AG04450 (cell line): ENCODE data around the gene GLI1. TPM values are rescaled to one million over a fixed set of nuclear protein-coding genes. Genes with fewer than 3 reads are reported as not detected.

Experiments
- CTCF ChIA-PET: fragments of 300-600, 350-600 bp; formaldehyde crosslinking; extraction: SDS; loops from one replicate; lab custom pipeline; 2022; ENCODE audit warnings: antibody characterized with exemption, inconsistent platforms; lab: Charles Lee
- POLR2A ChIA-PET: fragments of 350-600 bp; formaldehyde crosslinking; extraction: SDS; loops from one replicate; lab custom pipeline; 2021; ENCODE audit warnings: antibody characterized with exemption, inconsistent platforms; lab: Yijun Ruan, JAX
- DNase-seq: peaks from one replicate; pipeline ENCODE4 v3.0.0-alpha.2; 2011; ENCODE audit warnings: low read depth, low spot score
- H3K27ac ChIP-seq: one replicate; pipeline ENCODE4 v1.5.1; 2012; ENCODE audit warnings: low read depth, low read length, control low read depth
- H3K27me3 ChIP-seq: one replicate; pipeline ENCODE4 v1.6.0; 2012; ENCODE audit warnings: low read length; ENCODE audit not compliant: control insufficient read depth, insufficient read depth
- H3K4me3 ChIP-seq: 2 replicates; pipeline ENCODE4 v1.5.1; 2011; ENCODE audit warnings: mild to moderate bottlenecking, low read depth, low read length, control low read depth
- H3K9me3 ChIP-seq: 2 replicates; pipeline ENCODE4 v1.5.1; 2012; ENCODE audit warnings: low read length; ENCODE audit not compliant: control insufficient read depth, insufficient read depth
- CTCF ChIP-seq: IDR thresholded peaks from 2 replicates; pipeline ENCODE4 v1.5.1; 2011; ENCODE audit warnings: low read depth, low read length, control low read depth, inconsistent platforms
- polyA plus RNA-seq: library from polyadenylated mRNA; depleted of rRNA; stranded (reverse); fragments of >200 nt; gene quantifications from 2 replicates; pipeline ENCODE4 v1.2.3, GENCODE V29; 2011

Gene GLI1
- polyA plus RNA-seq, 1 experiment = 8.3 TPM

- POLR2A ChIA-PET = no interaction called here
- no peak for DNase-seq
Measured at GRCh38 chr12:57456145-57456700, 3.4 kb upstream of the GLI1 start.

GRCh38 chr12:57456737-57457490, 2.7 kb upstream of the GLI1 start:
- ChIA-PET CTCF (interaction anchor here (0.9 to 5.7 kb wide), 5 partner anchors 9 to 149 kb away, joined by 3 to 294 read pairs (median 4); no protein-coding TSS in a partner anchor), POLR2A (no interaction called here)
- no peak overlapping the region for H3K27ac ChIP-seq

More at GRCh38 chr12:57456145-57456700, 3.4 kb upstream of the GLI1 start:
- Histone ChIP-seq H3K4me3 (peak overlapping the region; percentile 44), H3K9me3 (no peaks in the 10 kb centered on the region), H3K27me3 (no peaks in the 10 kb centered on the region), H3K27ac (no peak overlapping the region)
- CTCF ChIA-PET = interaction anchor here (0.7 to 5.7 kb wide), 10 partner anchors 10 to 242 kb away, joined by 3 to 294 read pairs (median 4); partner anchors contain the start of gene STAC3
- peak; percentile 61 for TF ChIP-seq CTCF

GRCh38 chr12:57458665-57459054, 925 bp upstream of the GLI1 start:
- H3K27me3 ChIP-seq = no peaks in the 10 kb centered on the region
- H3K27ac ChIP-seq = peak overlapping the region; percentile 80
- ChIA-PET POLR2A (interaction anchor here (0.6 to 0.8 kb wide), 4 partner anchors 37 to 169 kb away, joined by 3 to 10 read pairs (median 4); partner anchors contain the start of gene DDIT3), CTCF (interaction anchor here (0.5 to 2.4 kb wide), 64 partner anchors 8 to 441 kb away, joined by 3 to 37 read pairs (median 5); partner anchors contain the start of genes ARHGAP9, DDIT3, OS9 and SHMT2)
- no peak for TF ChIP-seq CTCF
- no peaks in the 10 kb centered on the region for H3K9me3 ChIP-seq
- peak overlapping the region; percentile 48 for H3K4me3 ChIP-seq
- DNase-seq = no peak

More at GRCh38 chr12:57456737-57457490, 2.7 kb upstream of the GLI1 start:
- no peak for DNase-seq
- Histone ChIP-seq H3K27me3 (no peaks in the 10 kb centered on the region), H3K4me3 (no peak overlapping the region), H3K9me3 (no peaks in the 10 kb centered on the region)
- no peak for TF ChIP-seq CTCF

- H3K9me3 ChIP-seq = no peaks in the 10 kb centered on the region
- H3K4me3 ChIP-seq = peak overlapping the region; percentile 88
- peak; percentile 94 for DNase-seq
- H3K27me3 ChIP-seq = no peaks in the 10 kb centered on the region
- peak; percentile 87 for TF ChIP-seq CTCF
- peak overlapping the region; percentile 80 for H3K27ac ChIP-seq
- CTCF ChIA-PET = interaction anchor here (0.5 to 2.4 kb wide), 64 partner anchors 9 to 441 kb away, joined by 3 to 37 read pairs (median 5); partner anchors contain the start of genes ARHGAP9, DDIT3, OS9 and SHMT2
- POLR2A ChIA-PET = interaction anchor here (0.6 to 0.8 kb wide), 4 partner anchors 38 to 169 kb away, joined by 3 to 10 read pairs (median 4); partner anchors contain the start of gene DDIT3
Measured at GRCh38 chr12:57459055-57459749, 383 bp upstream of the GLI1 start.
